HPDE6-E6E7 (cell line): ENCODE results near the gene SINHCAF.

Experiments used
- DNase-seq: peaks from one replicate; pipeline ENCODE4 v3.0.0; 2011; ENCODE audit warnings: missing footprints; ENCODE audit errors: extremely low spot score

SINHCAF gene

DNA sequence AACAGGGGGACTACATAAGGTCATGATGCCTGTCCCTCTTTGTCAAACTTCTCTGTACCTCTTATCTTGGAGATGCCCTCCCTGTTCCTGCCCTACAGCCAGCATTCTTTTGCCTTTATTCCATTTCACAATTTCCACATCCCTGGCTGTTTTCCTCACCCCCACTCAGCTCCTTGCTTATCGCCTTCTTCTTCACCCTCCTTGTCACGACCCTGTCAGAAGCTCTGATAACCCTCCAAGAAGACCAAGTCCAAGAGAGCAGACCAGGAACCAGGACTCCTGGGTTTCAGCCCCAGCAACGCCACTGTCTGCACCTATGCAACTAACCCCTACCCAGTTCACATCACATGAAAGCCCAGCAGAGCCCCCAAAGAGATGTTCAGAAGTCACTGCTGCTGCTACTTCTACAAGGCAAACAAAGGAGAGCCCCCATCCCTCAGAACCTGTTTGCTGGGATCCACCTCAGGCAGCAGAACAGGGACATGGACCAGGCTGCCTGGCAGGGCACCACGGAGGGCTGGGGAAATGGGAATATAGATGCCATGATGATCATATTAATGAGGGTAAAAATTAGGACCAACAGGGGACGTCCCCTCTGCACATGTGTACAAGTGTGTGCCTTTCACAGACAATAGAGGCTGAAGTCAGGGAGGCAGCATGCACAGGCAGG is 92.8 kb downstream of the SINHCAF start:
- no peak for DNase-seq

- no peak for DNase-seq
These were observed 93.5 kb downstream of the SINHCAF start for GRCh38 chr12:31232361-31232965.

GRCh38 chr12:31231611-31232360 is 94.2 kb downstream of the SINHCAF start:
- no peak for DNase-seq
